K562 (cell line): Measurements from ENCODE around the gene PDE4D.

ENCODE experiments used
- EZH2 ChIP-seq: IDR thresholded peaks from 2 replicates; pipeline ENCODE4 v1.6.1; 2012; ENCODE audit warnings: low read depth, mild to moderate bottlenecking, inconsistent platforms, low read length, borderline replicate concordance
- FOS ChIP-seq: IDR thresholded peaks from 3 replicates; pipeline ENCODE4 v1.6.1; 2011; ENCODE audit not compliant: insufficient read length; ENCODE audit errors: extremely low read depth
- MYC ChIP-seq, 2 experiments: fragments of 250-450 bp in 1 of 2; sonication (Bioruptor Pico) in 1 of 2; IDR thresholded peaks; 2 replicates each; pipeline versions ENCODE4 v1.5.1 to v1.6.1; 2012 to 2021; ENCODE audit warnings: low read depth in 2 of 2, borderline replicate concordance in 1 of 2, improper control_type of control experiment in 1 of 2, low read length in 1 of 2, mild to moderate bottlenecking in 1 of 2, moderate library complexity in 1 of 2
- TCF7 ChIP-seq: sonication (generic); IDR thresholded peaks from 2 replicates; pipeline ENCODE4 v1.6.1; 2016; ENCODE audit warnings: antibody characterized with exemption, borderline replicate concordance
- TCF7L2 ChIP-seq: fragments of 150-350 bp; IDR thresholded peaks from 2 replicates; pipeline ENCODE4 v1.6.1; 2016; ENCODE audit warnings: low read depth, mild to moderate bottlenecking, low read length, moderate library complexity
- YBX1 ChIP-seq: fragments of 450-650 bp; IDR thresholded peaks from 2 replicates; pipeline ENCODE4 v1.7.1; 2016; ENCODE audit warnings: mild to moderate bottlenecking
- TF ChIP-seq, protein P1 (sequence below): fragments of 150-350 bp; IDR thresholded peaks from 2 replicates; pipeline ENCODE4 v1.6.1; 2014; ENCODE audit warnings: low read depth, mild to moderate bottlenecking, low read length, borderline replicate concordance
- TF ChIP-seq, protein P2 (sequence below), 3 experiments: IDR thresholded peaks in 2 of 3; conservative IDR thresholded peaks in 1 of 3; 2 replicates each; pipeline ENCODE4 v1.5.1; 2011 to 2012; ENCODE audit warnings: low read length in 3 of 3, mild to moderate bottlenecking in 3 of 3, control low read depth in 2 of 3, improper control_type of control experiment in 1 of 3, inconsistent platforms in 1 of 3, low read depth in 1 of 3, mixed read lengths in 1 of 3, moderate library complexity in 1 of 3; ENCODE audit not compliant: insufficient read depth in 2 of 3
- TF ChIP-seq, protein P3 (sequence below): sonication (generic); formaldehyde crosslinking; IDR thresholded peaks from 2 replicates; pipeline ENCODE4 v1.8.1; 2022; ENCODE audit warnings: missing genetic modification reagents

DNA sequence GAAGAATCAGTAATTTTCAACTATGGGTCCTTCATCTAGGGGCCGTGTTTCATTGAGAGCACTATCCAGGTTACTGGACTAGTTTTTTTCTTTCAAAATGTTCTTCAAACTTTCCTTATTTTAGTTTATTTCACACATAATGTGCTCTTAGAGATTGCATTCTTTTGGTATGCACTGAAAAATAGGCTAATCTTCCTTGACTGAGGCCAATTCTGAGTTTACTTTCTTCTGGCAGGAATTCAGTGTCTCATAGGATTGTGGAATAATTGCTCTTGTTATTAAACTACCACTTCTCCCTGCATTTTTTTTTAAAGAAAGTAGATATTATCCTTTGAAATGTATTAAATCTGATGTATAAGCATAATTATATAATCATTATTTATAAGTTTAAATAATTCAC, 686.1 kb downstream of the PDE4D start:
- TF ChIP-seq YBX1 (no peak), TCF7 (no peak), TCF7L2 (no peak), EZH2 (no peak), FOS (no peak), MYC (IDR thresholded peaks at IDR 0.05; ENCODE audit: low read depth, low read length) (no peak), MYC (CRISPR knock-in tag; IDR thresholded peaks at IDR 0.05; ENCODE audit: borderline replicate concordance, low read depth) (no peak)
- TF ChIP-seq, protein P1, sequence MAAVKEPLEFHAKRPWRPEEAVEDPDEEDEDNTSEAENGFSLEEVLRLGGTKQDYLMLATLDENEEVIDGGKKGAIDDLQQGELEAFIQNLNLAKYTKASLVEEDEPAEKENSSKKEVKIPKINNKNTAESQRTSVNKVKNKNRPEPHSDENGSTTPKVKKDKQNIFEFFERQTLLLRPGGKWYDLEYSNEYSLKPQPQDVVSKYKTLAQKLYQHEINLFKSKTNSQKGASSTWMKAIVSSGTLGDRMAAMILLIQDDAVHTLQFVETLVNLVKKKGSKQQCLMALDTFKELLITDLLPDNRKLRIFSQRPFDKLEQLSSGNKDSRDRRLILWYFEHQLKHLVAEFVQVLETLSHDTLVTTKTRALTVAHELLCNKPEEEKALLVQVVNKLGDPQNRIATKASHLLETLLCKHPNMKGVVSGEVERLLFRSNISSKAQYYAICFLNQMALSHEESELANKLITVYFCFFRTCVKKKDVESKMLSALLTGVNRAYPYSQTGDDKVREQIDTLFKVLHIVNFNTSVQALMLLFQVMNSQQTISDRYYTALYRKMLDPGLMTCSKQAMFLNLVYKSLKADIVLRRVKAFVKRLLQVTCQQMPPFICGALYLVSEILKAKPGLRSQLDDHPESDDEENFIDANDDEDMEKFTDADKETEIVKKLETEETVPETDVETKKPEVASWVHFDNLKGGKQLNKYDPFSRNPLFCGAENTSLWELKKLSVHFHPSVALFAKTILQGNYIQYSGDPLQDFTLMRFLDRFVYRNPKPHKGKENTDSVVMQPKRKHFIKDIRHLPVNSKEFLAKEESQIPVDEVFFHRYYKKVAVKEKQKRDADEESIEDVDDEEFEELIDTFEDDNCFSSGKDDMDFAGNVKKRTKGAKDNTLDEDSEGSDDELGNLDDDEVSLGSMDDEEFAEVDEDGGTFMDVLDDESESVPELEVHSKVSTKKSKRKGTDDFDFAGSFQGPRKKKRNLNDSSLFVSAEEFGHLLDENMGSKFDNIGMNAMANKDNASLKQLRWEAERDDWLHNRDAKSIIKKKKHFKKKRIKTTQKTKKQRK = no peak
- TF ChIP-seq, protein P2, sequence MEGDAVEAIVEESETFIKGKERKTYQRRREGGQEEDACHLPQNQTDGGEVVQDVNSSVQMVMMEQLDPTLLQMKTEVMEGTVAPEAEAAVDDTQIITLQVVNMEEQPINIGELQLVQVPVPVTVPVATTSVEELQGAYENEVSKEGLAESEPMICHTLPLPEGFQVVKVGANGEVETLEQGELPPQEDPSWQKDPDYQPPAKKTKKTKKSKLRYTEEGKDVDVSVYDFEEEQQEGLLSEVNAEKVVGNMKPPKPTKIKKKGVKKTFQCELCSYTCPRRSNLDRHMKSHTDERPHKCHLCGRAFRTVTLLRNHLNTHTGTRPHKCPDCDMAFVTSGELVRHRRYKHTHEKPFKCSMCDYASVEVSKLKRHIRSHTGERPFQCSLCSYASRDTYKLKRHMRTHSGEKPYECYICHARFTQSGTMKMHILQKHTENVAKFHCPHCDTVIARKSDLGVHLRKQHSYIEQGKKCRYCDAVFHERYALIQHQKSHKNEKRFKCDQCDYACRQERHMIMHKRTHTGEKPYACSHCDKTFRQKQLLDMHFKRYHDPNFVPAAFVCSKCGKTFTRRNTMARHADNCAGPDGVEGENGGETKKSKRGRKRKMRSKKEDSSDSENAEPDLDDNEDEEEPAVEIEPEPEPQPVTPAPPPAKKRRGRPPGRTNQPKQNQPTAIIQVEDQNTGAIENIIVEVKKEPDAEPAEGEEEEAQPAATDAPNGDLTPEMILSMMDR (IDR thresholded peaks at IDR 0.05 in 2 of 3, conservative IDR thresholded peaks at IDR 0.05 in 1 of 3; ENCODE audit: insufficient read depth in 2 of 3, low read depth in 1 of 3, low read length in 3 of 3) = no peak
- TF ChIP-seq, protein P3, sequence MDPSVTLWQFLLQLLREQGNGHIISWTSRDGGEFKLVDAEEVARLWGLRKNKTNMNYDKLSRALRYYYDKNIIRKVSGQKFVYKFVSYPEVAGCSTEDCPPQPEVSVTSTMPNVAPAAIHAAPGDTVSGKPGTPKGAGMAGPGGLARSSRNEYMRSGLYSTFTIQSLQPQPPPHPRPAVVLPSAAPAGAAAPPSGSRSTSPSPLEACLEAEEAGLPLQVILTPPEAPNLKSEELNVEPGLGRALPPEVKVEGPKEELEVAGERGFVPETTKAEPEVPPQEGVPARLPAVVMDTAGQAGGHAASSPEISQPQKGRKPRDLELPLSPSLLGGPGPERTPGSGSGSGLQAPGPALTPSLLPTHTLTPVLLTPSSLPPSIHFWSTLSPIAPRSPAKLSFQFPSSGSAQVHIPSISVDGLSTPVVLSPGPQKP (CRISPR knock-in tag) = no peak
